Kidney (tissue), 14 donors: Measurements from ENCODE around the gene SASH1. TPM values are rescaled to one million over a fixed set of nuclear protein-coding genes. Genes with fewer than 3 reads are reported as not detected.

ENCODE experiments used
- DNase-seq, 5 donors: peaks; one replicate each; pipeline ENCODE4 v3.0.0-alpha.2; 2013 to 2020
- FAIRE-seq: peaks from 2 replicates; lab custom pipeline; 2012; peaks lifted over from hg19 to GRCh38; lab: Jason Lieb, UNC
- H3K27ac ChIP-seq, 2 donors: one replicate each; pipeline ENCODE4 v1.7.0; 2013; ENCODE audit warnings: low read depth in 2 of 2, low read length in 2 of 2, inconsistent platforms in 1 of 2
- H3K27me3 ChIP-seq: one replicate; pipeline ENCODE4 v1.7.1; 2013; ENCODE audit warnings: low read length, inconsistent platforms; ENCODE audit not compliant: control insufficient read depth, insufficient read depth
- H3K36me3 ChIP-seq, 3 donors: one replicate each; pipeline versions ENCODE4 v1.7.0 to v1.7.1; 2013; ENCODE audit warnings: low read length in 3 of 3, control low read depth in 1 of 3, inconsistent platforms in 1 of 3; ENCODE audit not compliant: insufficient read depth in 3 of 3, control insufficient read depth in 2 of 3
- H3K4me1 ChIP-seq, 3 donors: one replicate each; pipeline versions ENCODE4 v1.7.0 to v1.7.1; 2013; ENCODE audit warnings: low read length in 3 of 3, inconsistent platforms in 1 of 3, low read depth in 1 of 3; ENCODE audit not compliant: control insufficient read depth in 2 of 3, insufficient read depth in 2 of 3
- H3K4me3 ChIP-seq, 3 donors: one replicate each; pipeline versions ENCODE4 v1.7.0 to v1.8.1; 2013; ENCODE audit warnings: low read length in 3 of 3, control low read depth in 1 of 3, inconsistent platforms in 1 of 3
- H3K9ac ChIP-seq, 3 donors: one replicate each; pipeline versions ENCODE4 v1.7.0 to v1.7.1; 2013; ENCODE audit warnings: low read length in 3 of 3, control low read depth in 1 of 3, inconsistent platforms in 1 of 3
- H3K9me3 ChIP-seq, 3 donors: one replicate each; pipeline versions ENCODE4 v1.7.0 to v1.7.1; 2013; ENCODE audit warnings: low read length in 3 of 3, control low read depth in 1 of 3, inconsistent platforms in 1 of 3; ENCODE audit not compliant: control insufficient read depth in 2 of 3, insufficient read depth in 1 of 3
- intact Hi-C: fragments of 100-400 bp; cut with DNase I; formaldehyde crosslinking; loops from one replicate; pipeline ENCODE4 v1.11.1; 2022
- polyA plus RNA-seq: library from polyadenylated mRNA; stranded (reverse); fragments of 350-450 nt; fragmentation: Illumina TruSeq; extraction: RNeasy Lipid Tissue Mini Kit (QIAGEN cat#74804); gene quantifications from one replicate; pipeline ENCODE4 v1.2.3, GENCODE V29; 2014; ENCODE audit warnings: low read depth, low replicate concordance; ENCODE audit not compliant: insufficient read depth
- total RNA-seq: library from RNA; stranded (reverse); fragmentation: NEBNext Ultra II Directional; extraction: Animal tissue kit (Norgen Biotek cat#: 25700); gene quantifications from one replicate; pipeline ENCODE4 v1.2.1, GENCODE V29; 2021
- TF ChIP-seq, protein P1 (sequence below): IDR thresholded peaks from 3 replicates; pipeline ENCODE4 v1.5.1; 2012; ENCODE audit warnings: mild to moderate bottlenecking, moderate library complexity, borderline replicate concordance; ENCODE audit not compliant: insufficient read depth; ENCODE audit errors: extremely low read depth
- donor health status: control.
- donor health status: control.
- donor health status: control.
- donor health status: control.
- donor health status: control.
- donor health status: DM: yes; HTN: yes; CAD: no.
- donor health status: Normal renal cell carcinoma (clear cell type).

Gene SASH1
- total and polyA plus RNA-seq, 2 donors from 2014 or later, result 6.2 to 148 TPM

DNA sequence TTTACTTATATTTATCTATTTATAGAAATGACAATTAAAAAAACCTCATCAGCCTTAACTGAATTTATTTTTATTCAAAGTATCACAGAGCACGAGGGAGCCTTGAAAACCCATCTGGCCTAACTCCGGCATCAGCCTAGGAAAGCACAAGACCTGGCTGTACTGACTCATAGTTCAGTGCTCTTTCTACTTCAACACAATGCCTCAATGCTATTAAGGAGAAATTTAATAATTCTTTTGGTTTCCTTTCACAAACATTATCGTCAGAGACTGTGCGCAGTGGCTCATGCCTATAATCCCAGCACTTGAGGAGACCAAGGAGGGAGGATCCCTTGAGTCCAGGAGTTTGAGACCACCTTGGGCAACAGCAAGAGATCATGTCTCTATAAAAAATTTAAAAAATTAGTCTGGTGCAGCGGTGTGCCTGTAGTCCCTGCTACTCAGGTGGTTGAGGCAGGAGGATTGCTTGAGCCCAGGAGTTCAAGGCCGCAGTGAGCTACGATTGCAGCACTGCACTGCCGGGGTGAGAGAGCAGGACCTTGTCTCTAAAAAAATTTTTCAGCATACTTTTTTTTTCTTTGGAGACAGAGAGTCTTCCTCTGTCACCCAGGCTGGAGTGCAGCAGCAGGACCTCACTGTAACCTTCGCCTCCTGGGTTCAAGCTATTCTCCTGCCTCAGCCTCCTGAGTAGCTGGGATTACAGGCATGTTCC is 1.9 kb upstream of the SASH1 start:
- Histone ChIP-seq H3K4me3 (no peak overlapping the region), H3K36me3 (no peaks in the 10 kb centered on the region), H3K4me1 (peaks cover 0 to 7% (median 0%) of the 10 kb centered on the region in 3 donors), H3K27ac (no peak overlapping the region), H3K27me3 (no peaks in the 10 kb centered on the region), H3K9ac (no peak overlapping the region), H3K9me3 (no peaks in the 10 kb centered on the region)
- no peak for FAIRE-seq
- DNase-seq, result no peak
- TF ChIP-seq, protein P1, sequence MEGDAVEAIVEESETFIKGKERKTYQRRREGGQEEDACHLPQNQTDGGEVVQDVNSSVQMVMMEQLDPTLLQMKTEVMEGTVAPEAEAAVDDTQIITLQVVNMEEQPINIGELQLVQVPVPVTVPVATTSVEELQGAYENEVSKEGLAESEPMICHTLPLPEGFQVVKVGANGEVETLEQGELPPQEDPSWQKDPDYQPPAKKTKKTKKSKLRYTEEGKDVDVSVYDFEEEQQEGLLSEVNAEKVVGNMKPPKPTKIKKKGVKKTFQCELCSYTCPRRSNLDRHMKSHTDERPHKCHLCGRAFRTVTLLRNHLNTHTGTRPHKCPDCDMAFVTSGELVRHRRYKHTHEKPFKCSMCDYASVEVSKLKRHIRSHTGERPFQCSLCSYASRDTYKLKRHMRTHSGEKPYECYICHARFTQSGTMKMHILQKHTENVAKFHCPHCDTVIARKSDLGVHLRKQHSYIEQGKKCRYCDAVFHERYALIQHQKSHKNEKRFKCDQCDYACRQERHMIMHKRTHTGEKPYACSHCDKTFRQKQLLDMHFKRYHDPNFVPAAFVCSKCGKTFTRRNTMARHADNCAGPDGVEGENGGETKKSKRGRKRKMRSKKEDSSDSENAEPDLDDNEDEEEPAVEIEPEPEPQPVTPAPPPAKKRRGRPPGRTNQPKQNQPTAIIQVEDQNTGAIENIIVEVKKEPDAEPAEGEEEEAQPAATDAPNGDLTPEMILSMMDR, result no peak
- intact Hi-C loops, result no loop called here

GRCh38 chr6:148342100-148342349 is 613 bp upstream of the SASH1 start:
- FAIRE-seq (no peak), DNase-seq (no peak)

GRCh38 chr6:148343047-148343782 is 577 bp downstream of the SASH1 start:
- H3K36me3 ChIP-seq, result no peaks in the 10 kb centered on the region
- peak overlapping the region; percentile 6 to 83 (median 21) for H3K9ac ChIP-seq
- peaks cover 0 to 7% (median 0%) of the 10 kb centered on the region in 3 donors for H3K4me1 ChIP-seq
- no peaks in the 10 kb centered on the region for H3K27me3 ChIP-seq
- intact Hi-C loops, result no loop called here
- no peak for FAIRE-seq
- peak overlapping the region; percentile 52 to 76 (median 73) for H3K4me3 ChIP-seq
- TF ChIP-seq, protein P1, result no peak
- peak; percentile 31 to 78 (median 50) for DNase-seq
- H3K27ac ChIP-seq, result peak overlapping the region; percentile 73 to 89
- H3K9me3 ChIP-seq, result no peaks in the 10 kb centered on the region

More at GRCh38 chr6:148342100-148342349, 613 bp upstream of the SASH1 start:
- TF ChIP-seq, protein P1, result no peak
- Histone ChIP-seq H3K9me3 (no peaks in the 10 kb centered on the region), H3K27ac (peak overlapping the region; percentile 88 to 93), H3K4me1 (peaks cover 0 to 7% (median 0%) of the 10 kb centered on the region in 3 donors), H3K9ac (peak overlapping the region; percentile 60 to 83 (median 69)), H3K36me3 (no peaks in the 10 kb centered on the region), H3K4me3 (peak overlapping the region; percentile 76 to 88 (median 79)), H3K27me3 (no peaks in the 10 kb centered on the region)
- intact Hi-C loops, result no loop called here
